CD4-positive, alpha-beta T cell treated with Interferon gamma for 1 hour (primary cell): ENCODE data around the gene PPP2R2D.
"Not testable (repeated sequence)": the region's sequence is repeated elsewhere in the genome, so short reads cannot be mapped to it uniquely, and the experiment has no call there.

Experiments used
- DNase-seq: peaks from one replicate; pipeline ENCODE4 v3.0.0-alpha.2; 2020

PPP2R2D gene

GRCh38 chr10:131909014-131909808 is 8.4 kb downstream of the PPP2R2D start:
- no peak for DNase-seq

- no peak for DNase-seq
Observed at GRCh38 chr10:131909929-131910328, 9.1 kb downstream of the PPP2R2D start.

- DNase-seq: no peak
Observed at GRCh38 chr10:131910663-131911314, 10.0 kb downstream of the PPP2R2D start.

- DNase-seq: no peak
Observed at GRCh38 chr10:131911451-131911850, 10.6 kb downstream of the PPP2R2D start.

GRCh38 chr10:131912620-131913019 is 11.8 kb downstream of the PPP2R2D start:
- DNase-seq: no peak

GRCh38 chr10:131915484-131915883 is 14.7 kb downstream of the PPP2R2D start:
- DNase-seq: no peak

GRCh38 chr10:131915990-131916766 is 15.4 kb downstream of the PPP2R2D start:
- no peak for DNase-seq

- not testable (repeated sequence) for DNase-seq
Observed at GRCh38 chr10:131916767-131917160, 16.0 kb downstream of the PPP2R2D start.

- not testable (repeated sequence) for DNase-seq
Observed at GRCh38 chr10:131917496-131917895, 16.7 kb downstream of the PPP2R2D start.

GRCh38 chr10:131919461-131919860 is 18.7 kb downstream of the PPP2R2D start:
- not testable (repeated sequence) for DNase-seq

GRCh38 chr10:131920151-131920550 is 19.3 kb downstream of the PPP2R2D start:
- no peak for DNase-seq

- DNase-seq: no peak
Observed at GRCh38 chr10:131920693-131921092, 19.9 kb downstream of the PPP2R2D start.

GRCh38 chr10:131921184-131921583 is 20.4 kb downstream of the PPP2R2D start:
- no peak for DNase-seq

- no peak for DNase-seq
Observed at GRCh38 chr10:131923038-131923756, 22.4 kb downstream of the PPP2R2D start.

GRCh38 chr10:131925011-131925649 is 24.3 kb downstream of the PPP2R2D start:
- DNase-seq: no peak

GRCh38 chr10:131925716-131926115 is 24.9 kb downstream of the PPP2R2D start:
- DNase-seq: no peak

GRCh38 chr10:131926253-131926652 is 25.4 kb downstream of the PPP2R2D start:
- no peak for DNase-seq

GRCh38 chr10:131926743-131927595 is 26.2 kb downstream of the PPP2R2D start:
- DNase-seq: no peak

GRCh38 chr10:131928248-131929095 is 27.7 kb downstream of the PPP2R2D start:
- peak; percentile 21 for DNase-seq

GRCh38 chr10:131929122-131929845 is 28.5 kb downstream of the PPP2R2D start:
- DNase-seq: no peak
